A549 (cell line): ENCODE measurements around the gene THBS3. TPM values are rescaled to one million over a fixed set of nuclear protein-coding genes. Genes with fewer than 3 reads are reported as not detected.

Experiments
- ATAC-seq, 2 experiments: fragments of 200-7000 bp in 1 of 2; fragments of >200 bp in 1 of 2; cut with Nextera tagmentation in 1 of 2; cut with Tn5 transposase in 1 of 2; 3 replicates each; pipeline versions ENCODE4 v1.8.0 to v1.9.1; 2018 to 2020; ENCODE audit warnings: mild to moderate bottlenecking in 1 of 2, moderate library complexity in 1 of 2
- CTCF ChIA-PET: fragments of 300-600 bp; sonication (Branson Sonifier 250); formaldehyde crosslinking; extraction: SDS; loops from one replicate; lab custom pipeline; 2021; ENCODE audit warnings: antibody characterized with exemption, inconsistent platforms; lab: Yijun Ruan, JAX
- POLR2A ChIA-PET: fragments of 350-600 bp; formaldehyde crosslinking; extraction: SDS; loops from one replicate; lab custom pipeline; 2021; ENCODE audit warnings: antibody characterized with exemption, inconsistent platforms; lab: Yijun Ruan, JAX
- DNase-seq, 2 experiments: peaks; one replicate each; pipeline versions ENCODE4 v3.0.0 to v3.0.0-alpha.2; 2011 to 2016; ENCODE audit warnings: low read depth in 1 of 2, low spot score in 1 of 2
- FAIRE-seq: peaks from 2 replicates; lab custom pipeline; 2011; peaks lifted over from hg19 to GRCh38; lab: Jason Lieb, UNC
- H3K27ac ChIP-seq, 2 experiments: fragments of >200 bp; sonication (Bioruptor Twin); formaldehyde crosslinking; 3 replicates each; pipeline ENCODE4 v1.5.1; 2016 to 2017
- H3K4me1 ChIP-seq: fragments of >200 bp; sonication (Bioruptor Twin); formaldehyde crosslinking; 3 replicates; pipeline ENCODE4 v1.6.1; 2016
- H3K4me2 ChIP-seq: fragments of >200 bp; sonication (Bioruptor Twin); formaldehyde crosslinking; 3 replicates; pipeline ENCODE4 v1.6.1; 2016
- H3K4me3 ChIP-seq: fragments of >200 bp; sonication (Bioruptor Twin); formaldehyde crosslinking; 3 replicates; pipeline ENCODE4 v1.5.1; 2016
- H3K9me3 ChIP-seq: fragments of >200 bp; sonication (Bioruptor Twin); formaldehyde crosslinking; 3 replicates; pipeline ENCODE4 v1.6.1; 2016
- CBX2 ChIP-seq: fragments of 200-600 bp; sonication (generic); IDR thresholded peaks from 2 replicates; pipeline ENCODE4 v1.6.1; 2016; ENCODE audit warnings: low read depth, mild to moderate bottlenecking, borderline replicate concordance
- CBX8 ChIP-seq: fragments of 200-600 bp; sonication (generic); IDR thresholded peaks from 2 replicates; pipeline ENCODE4 v1.6.1; 2016
- CHD4 ChIP-seq: fragments of 200-600 bp; sonication (generic); IDR thresholded peaks from 2 replicates; pipeline ENCODE4 v1.6.1; 2016; ENCODE audit warnings: antibody characterized with exemption, mild to moderate bottlenecking, borderline replicate concordance
- FOSB ChIP-seq: fragments of 250-450 bp; sonication (Bioruptor Pico); IDR thresholded peaks from 2 replicates; pipeline ENCODE4 v1.5.0; 2020; ENCODE audit warnings: mild to moderate bottlenecking, moderate library complexity
- FOSL2 ChIP-seq, 2 experiments: fragments of 450-650 bp in 1 of 2; fragments of >200 bp in 1 of 2; sonication (Bioruptor Twin) in 1 of 2; formaldehyde crosslinking; IDR thresholded peaks; 2 replicates each; pipeline versions ENCODE4 v1.5.0 to v1.6.1; 2016 to 2020; ENCODE audit warnings: mild to moderate bottlenecking in 1 of 2, moderate library complexity in 1 of 2
- FOXS1 ChIP-seq: fragments of 250-450 bp; sonication (Bioruptor Pico); IDR thresholded peaks from 2 replicates; pipeline ENCODE4 v1.5.0; 2020; ENCODE audit warnings: mild to moderate bottlenecking, moderate library complexity
- HDAC2 ChIP-seq: fragments of 200-600 bp; sonication (generic); IDR thresholded peaks from 2 replicates; pipeline ENCODE4 v1.6.1; 2016
- HMGXB4 ChIP-seq: fragments of 250-450 bp; sonication (Bioruptor Pico); IDR thresholded peaks from 2 replicates; pipeline ENCODE4 v1.5.0; 2021; ENCODE audit warnings: mild to moderate bottlenecking, moderate library complexity, borderline replicate concordance
- HOXA7 ChIP-seq: fragments of 250-450 bp; sonication (Bioruptor Pico); IDR thresholded peaks from 2 replicates; pipeline ENCODE4 v1.5.0; 2020; ENCODE audit warnings: mild to moderate bottlenecking, moderate library complexity
- JUNB ChIP-seq: fragments of >200 bp; sonication (Bioruptor Twin); formaldehyde crosslinking; IDR thresholded peaks from 2 replicates; pipeline ENCODE4 v1.6.1; 2016
- KDM5A ChIP-seq: fragments of 200-600 bp; sonication (generic); IDR thresholded peaks from 2 replicates; pipeline ENCODE4 v1.6.1; 2016; ENCODE audit warnings: antibody characterized with exemption, mild to moderate bottlenecking
- MAX ChIP-seq: IDR thresholded peaks from 2 replicates; pipeline ENCODE4 v1.6.1; 2012
- MYC ChIP-seq: IDR thresholded peaks from 2 replicates; pipeline ENCODE4 v1.6.1; 2012; ENCODE audit warnings: mild to moderate bottlenecking, inconsistent platforms, low read length, improper control_type of control experiment, borderline replicate concordance
- NFE2L2 ChIP-seq: fragments of 150-350 bp; conservative IDR thresholded peaks from 2 replicates; pipeline ENCODE4 v1.6.1; 2014; ENCODE audit warnings: low read length
- NPAS2 ChIP-seq: fragments of 250-450 bp; sonication (Bioruptor Pico); IDR thresholded peaks from 2 replicates; pipeline ENCODE4 v1.8.0; 2022; ENCODE audit warnings: mild to moderate bottlenecking, moderate library complexity, borderline replicate concordance
- RCOR1 ChIP-seq: fragments of 150-350 bp; IDR thresholded peaks from 2 replicates; pipeline ENCODE4 v1.6.1; 2014; ENCODE audit warnings: antibody characterized with exemption, low read length, low read depth
- SREBF2 ChIP-seq: fragments of 450-650 bp; IDR thresholded peaks from 2 replicates; pipeline ENCODE4 v1.6.1; 2014; ENCODE audit warnings: mild to moderate bottlenecking, moderate library complexity
- TFCP2L1 ChIP-seq: fragments of 250-450 bp; sonication (Bioruptor Pico); IDR thresholded peaks from 2 replicates; pipeline ENCODE4 v1.5.0; 2021; ENCODE audit warnings: mild to moderate bottlenecking
- ZFP36 ChIP-seq: fragments of 450-650 bp; IDR thresholded peaks from 2 replicates; pipeline ENCODE4 v1.6.1; 2014; ENCODE audit warnings: borderline replicate concordance; ENCODE audit not compliant: partially characterized antibody
- ZSCAN20 ChIP-seq: fragments of 250-450 bp; sonication (Bioruptor Pico); IDR thresholded peaks from 2 replicates; pipeline ENCODE4 v1.8.0; 2022; ENCODE audit warnings: mild to moderate bottlenecking, moderate library complexity
- WGBS: methylation state at CpG from one replicate; pipeline ENCODE4 v1.1.6; 2017; ENCODE audit errors: missing lambda C conversion rate; 5-methylcytosine and 5-hydroxymethylcytosine counted together
- polyA plus RNA-seq, 4 experiments: library from polyadenylated mRNA; depleted of rRNA in 3 of 4; stranded (reverse); fragments of >200 nt; fragmentation: RNase III in 1 of 4; extraction: RNeasy Plus Mini Kit Qiagen cat#74134 plus additional on column Dnase treatment in 1 of 4; gene quantifications; 2 replicates in 3 of 4; 3 replicates in 1 of 4; pipeline ENCODE4 v1.2.3, GENCODE V29; 2011 to 2017
- TF ChIP-seq, protein P1 (sequence below): fragments of 150-350 bp; IDR thresholded peaks from 2 replicates; pipeline ENCODE4 v1.6.1; 2014; ENCODE audit warnings: low read depth, mild to moderate bottlenecking, low read length
- TF ChIP-seq, protein P2 (sequence below): fragments of 250-450 bp; sonication (Bioruptor Pico); IDR thresholded peaks from 2 replicates; pipeline ENCODE4 v1.5.0; 2020; ENCODE audit warnings: low read depth, mild to moderate bottlenecking, moderate library complexity

The THBS3 gene
- polyA plus RNA-seq, 2 of the 4 experiments (the other 2 are of a cell fraction), result 12.1 to 13.8 TPM

DNA sequence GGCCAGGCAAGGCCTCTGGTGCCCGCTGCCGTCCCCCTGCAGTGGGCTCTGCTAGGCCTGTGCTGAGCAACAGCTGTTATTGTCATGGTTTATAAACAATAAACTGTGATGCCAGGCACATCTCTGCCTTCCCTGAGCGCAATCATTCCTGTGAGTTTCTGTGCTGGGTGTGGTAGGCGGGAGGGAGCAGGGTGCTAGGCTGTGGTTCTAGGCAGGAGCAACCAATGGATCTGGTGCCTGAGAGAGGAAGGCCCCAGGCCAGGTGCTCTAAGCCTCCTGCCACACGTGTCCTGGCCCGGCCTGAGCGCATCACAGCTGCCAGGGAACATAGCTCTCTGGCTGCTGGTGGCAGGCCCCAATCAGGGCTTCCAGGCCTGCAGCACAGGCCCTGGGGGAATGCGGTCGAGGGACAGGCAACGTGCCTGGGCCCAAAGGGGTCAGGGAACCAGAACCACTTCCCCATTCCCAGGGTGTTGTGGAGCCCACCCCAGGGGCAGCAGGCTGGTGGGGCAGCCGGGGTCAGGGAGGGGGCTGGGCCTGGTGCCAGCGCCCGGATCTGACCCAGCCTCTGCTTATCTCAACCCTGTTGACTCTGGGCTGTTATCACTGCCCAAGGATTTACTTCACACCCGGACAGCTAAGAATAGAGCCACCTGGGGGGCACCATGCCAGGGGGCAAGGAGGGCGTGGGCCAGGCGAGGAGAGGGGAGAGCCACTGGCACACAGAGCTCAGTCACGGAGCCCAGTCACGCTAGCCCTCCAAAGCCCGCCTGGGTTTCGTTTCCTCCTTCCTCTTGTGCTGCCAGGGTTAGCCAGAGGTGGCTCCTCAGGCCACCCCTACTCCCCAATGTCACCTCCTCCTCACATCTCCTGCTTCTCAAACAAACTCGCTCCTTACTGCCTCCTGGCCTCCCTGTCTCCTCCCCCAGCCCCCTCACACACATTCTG lies 22.6 kb downstream of the THBS3 start:
- POLR2A ChIA-PET, result interaction anchor here (2.4 kb wide), 1 partner anchor 9 kb away, joined by 11 read pairs; no protein-coding TSS in a partner anchor
- CTCF ChIA-PET, result interaction anchor here (1.0 to 5.6 kb wide), 8 partner anchors 8 to 94 kb away, joined by 5 to 51 read pairs (median 8); partner anchors contain the start of genes KRTCAP2 and TRIM46

GRCh38 chr1:155184351-155184811 lies 23.3 kb downstream of the THBS3 start:
- no peak overlapping the region for H3K27ac ChIP-seq
- TF ChIP-seq, protein P1, sequence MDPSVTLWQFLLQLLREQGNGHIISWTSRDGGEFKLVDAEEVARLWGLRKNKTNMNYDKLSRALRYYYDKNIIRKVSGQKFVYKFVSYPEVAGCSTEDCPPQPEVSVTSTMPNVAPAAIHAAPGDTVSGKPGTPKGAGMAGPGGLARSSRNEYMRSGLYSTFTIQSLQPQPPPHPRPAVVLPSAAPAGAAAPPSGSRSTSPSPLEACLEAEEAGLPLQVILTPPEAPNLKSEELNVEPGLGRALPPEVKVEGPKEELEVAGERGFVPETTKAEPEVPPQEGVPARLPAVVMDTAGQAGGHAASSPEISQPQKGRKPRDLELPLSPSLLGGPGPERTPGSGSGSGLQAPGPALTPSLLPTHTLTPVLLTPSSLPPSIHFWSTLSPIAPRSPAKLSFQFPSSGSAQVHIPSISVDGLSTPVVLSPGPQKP, result no peak
- TF ChIP-seq, protein P2, sequence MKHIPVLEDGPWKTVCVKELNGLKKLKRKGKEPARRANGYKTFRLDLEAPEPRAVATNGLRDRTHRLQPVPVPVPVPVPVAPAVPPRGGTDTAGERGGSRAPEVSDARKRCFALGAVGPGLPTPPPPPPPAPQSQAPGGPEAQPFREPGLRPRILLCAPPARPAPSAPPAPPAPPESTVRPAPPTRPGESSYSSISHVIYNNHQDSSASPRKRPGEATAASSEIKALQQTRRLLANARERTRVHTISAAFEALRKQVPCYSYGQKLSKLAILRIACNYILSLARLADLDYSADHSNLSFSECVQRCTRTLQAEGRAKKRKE (CRISPR knock-in tag), result no peak
- TF ChIP-seq HDAC2, result no peak
- no peak overlapping the region for H3K4me3 ChIP-seq
- ChIA-PET POLR2A (interaction anchor here (2.4 kb wide), 1 partner anchor 9 kb away, joined by 11 read pairs; no protein-coding TSS in a partner anchor), CTCF (interaction anchor here (0.6 to 5.6 kb wide), 7 partner anchors 9 to 480 kb away, joined by 5 to 51 read pairs (median 7); partner anchors contain the start of genes KRTCAP2 and TRIM46)
- 83% methylated on average over 4 of the region's 4 CpGs for WGBS
- H3K9me3 ChIP-seq, result no peaks in the 10 kb centered on the region
- ATAC-seq, result no peak
- DNase-seq, result no peak
- H3K4me1 ChIP-seq, result 0 out of 3 replicates have a peak, but pooled peaks cover 4% of the 10 kb centered on the region
- no peak overlapping the region for H3K4me2 ChIP-seq
- no peak for FAIRE-seq

More for the DNA sequence above, 22.6 kb downstream of the THBS3 start:
- DNase-seq (no peak), ATAC-seq (peak in 1 of 2 experiments; percentile 35; a peak in 3 of 6 replicates), FAIRE-seq (no peak)
- H3K27ac ChIP-seq, result peak overlapping the region in 1 of 2 experiments; percentile 31; a peak in 1 of 6 replicates
- no peaks in the 10 kb centered on the region for H3K9me3 ChIP-seq
- 0 out of 3 replicates have a peak, but pooled peaks cover 4% of the 10 kb centered on the region for H3K4me1 ChIP-seq
- 81% methylated on average over 12 of the region's 21 CpGs for WGBS
- no peak overlapping the region for H3K4me2 ChIP-seq
- no peak overlapping the region for H3K4me3 ChIP-seq
- TF ChIP-seq FOSB (CRISPR knock-in tag), result no peak
- TF ChIP-seq, protein P1, result no peak
- TF ChIP-seq CHD4, result no peak
- TF ChIP-seq HOXA7 (CRISPR knock-in tag), result no peak
- TF ChIP-seq NFE2L2, result no peak
- TF ChIP-seq RCOR1, result no peak
- no peak for TF ChIP-seq KDM5A
- TF ChIP-seq FOXS1 (CRISPR knock-in tag), result no peak
- TF ChIP-seq MYC, result no peak
- no peak for TF ChIP-seq ZFP36
- no peak for TF ChIP-seq SREBF2
- TF ChIP-seq JUNB, result no peak
- no peak for TF ChIP-seq HMGXB4 (CRISPR knock-in tag)
- no peak for TF ChIP-seq CBX2
- TF ChIP-seq FOSL2 (IDR thresholded peaks at IDR 0.05), result no peak
- no peak for TF ChIP-seq FOSL2 (CRISPR knock-in tag; IDR thresholded peaks at IDR 0.05)
- TF ChIP-seq MAX, result no peak
- TF ChIP-seq NPAS2 (CRISPR knock-in tag), result no peak
- TF ChIP-seq CBX8, result no peak
- no peak for TF ChIP-seq ZSCAN20 (CRISPR knock-in tag)
- TF ChIP-seq TFCP2L1 (CRISPR knock-in tag), result no peak
- TF ChIP-seq, all 56 proteins: peak for 0
